HTERT RPE-1 (cell line): ENCODE data around the gene LBP.
"Not testable (repeated sequence)": the region's sequence is repeated elsewhere in the genome, so short reads cannot be mapped to it uniquely, and the experiment has no call there.

Experiments
- in situ Hi-C: fragments of 300-500 bp; cut with MboI; formaldehyde crosslinking; loops from 4 replicates; pipeline ENCODE4 v1.14.3; 2020; ENCODE audit warnings: low sequenced_read_pairs

Gene LBP

GRCh38 chr20:38346247-38346651 lies at the start of gene LBP:
Gene LBP (plus strand): TSS chr20:38346482. CDS start chr20:38346517, 35 bp downstream.
- in situ Hi-C loops = no loop called here

- in situ Hi-C loops = no loop called here
These were observed 48.2 kb upstream of the LBP start for GRCh38 chr20:38297916-38298674.

GRCh38 chr20:38298768-38299288 lies 47.5 kb upstream of the LBP start:
- in situ Hi-C loops = no loop called here

GRCh38 chr20:38299963-38300362 lies 46.3 kb upstream of the LBP start:
- in situ Hi-C loops = no loop called here

GRCh38 chr20:38300438-38300837 lies 45.8 kb upstream of the LBP start:
- in situ Hi-C loops = no loop called here

- in situ Hi-C loops = no loop called here
These were observed 45.0 kb upstream of the LBP start for GRCh38 chr20:38301309-38301708.

GRCh38 chr20:38302786-38303185 lies 43.5 kb upstream of the LBP start:
- in situ Hi-C loops = no loop called here

- in situ Hi-C loops = no loop called here
These were observed 42.3 kb upstream of the LBP start, which contains the start of gene BPI for GRCh38 chr20:38303908-38304379. Gene BPI (plus strand): TSS chr20:38304156. CDS start chr20:38304224, 68 bp downstream.

- in situ Hi-C loops = no loop called here
These were observed 41.3 kb upstream of the LBP start for GRCh38 chr20:38304845-38305447.

GRCh38 chr20:38305541-38305940 lies 40.7 kb upstream of the LBP start:
- in situ Hi-C loops = no loop called here

GRCh38 chr20:38306379-38306778 lies 39.9 kb upstream of the LBP start:
- in situ Hi-C loops = no loop called here

GRCh38 chr20:38307371-38308046 lies 38.8 kb upstream of the LBP start:
- in situ Hi-C loops = no loop called here

- in situ Hi-C loops = no loop called here
These were observed 38.2 kb upstream of the LBP start for GRCh38 chr20:38308047-38308438.

- in situ Hi-C loops = no loop called here
These were observed 37.8 kb upstream of the LBP start for GRCh38 chr20:38308447-38308846.

- in situ Hi-C loops = no loop called here
These were observed 35.2 kb upstream of the LBP start for GRCh38 chr20:38311091-38311490.

GRCh38 chr20:38311491-38311890 lies 34.8 kb upstream of the LBP start:
- in situ Hi-C loops = no loop called here

- in situ Hi-C loops = no loop called here
These were observed 32.6 kb upstream of the LBP start for GRCh38 chr20:38313676-38314075.

- in situ Hi-C loops = not testable (repeated sequence)
These were observed 31.9 kb upstream of the LBP start for GRCh38 chr20:38314350-38314749.

GRCh38 chr20:38315290-38315966 lies 30.9 kb upstream of the LBP start:
- in situ Hi-C loops = no loop called here

- in situ Hi-C loops = no loop called here
These were observed 29.9 kb upstream of the LBP start for GRCh38 chr20:38316341-38316740.

- in situ Hi-C loops = no loop called here
These were observed 28.9 kb upstream of the LBP start for GRCh38 chr20:38317422-38317821.
